Endothelial cell of umbilical vein (primary cell): ENCODE data around the gene SSR1. TPM values are rescaled to one million over a fixed set of nuclear protein-coding genes. Genes with fewer than 3 reads are reported as not detected.

Source experiments
- BruUV-seq: library from RNA; stranded (reverse); fragments of 400-500 nt; replicated peaks from 2 replicates; lab custom pipeline; 2021; lab: Mats Ljungman, UMichigan
- CTCF ChIA-PET: fragments of 300-600, 350-600 bp; sonication (Branson Sonifier 250); formaldehyde crosslinking; loops from one replicate; lab custom pipeline; 2021; ENCODE audit warnings: antibody characterized with exemption, inconsistent platforms; lab: Charles Lee
- POLR2A ChIA-PET: fragments of 300-600, 350-600 bp; sonication (Branson Sonifier 250); formaldehyde crosslinking; loops from one replicate; lab custom pipeline; 2021; ENCODE audit warnings: antibody characterized with exemption, inconsistent platforms; lab: Charles Lee
- DNase-seq: peaks from one replicate; pipeline ENCODE4 v3.0.0-alpha.2; 2011; ENCODE audit warnings: low read depth, low spot score
- FAIRE-seq: peaks from 2 replicates; lab custom pipeline; 2011; peaks lifted over from hg19 to GRCh38; lab: Jason Lieb, UNC
- H2AFZ ChIP-seq: 2 replicates; pipeline ENCODE4 v1.6.0; 2012; ENCODE audit warnings: low read depth, low read length, control low read depth, inconsistent platforms
- H3K27ac ChIP-seq: 2 replicates; pipeline ENCODE4 v1.5.1; 2011; ENCODE audit warnings: low read depth, mild to moderate bottlenecking, control low read depth, low read length, moderate library complexity; ENCODE audit not compliant: insufficient read depth
- H3K27me3 ChIP-seq, 2 experiments: 2 replicates each; pipeline versions ENCODE4 v1.6.0 to v1.6.1; 2011; ENCODE audit warnings: low read length in 2 of 2, mixed read lengths in 1 of 2; ENCODE audit not compliant: control insufficient read depth in 2 of 2, insufficient read depth in 2 of 2
- H3K36me3 ChIP-seq, 2 experiments: 2 replicates in 1 of 2; 3 replicates in 1 of 2; pipeline ENCODE4 v1.5.1; 2011; ENCODE audit warnings: low read length in 2 of 2, mild to moderate bottlenecking in 1 of 2, moderate library complexity in 1 of 2; ENCODE audit not compliant: control insufficient read depth in 2 of 2, insufficient read depth in 2 of 2; ENCODE audit errors: extremely low read depth in 1 of 2
- H3K4me1 ChIP-seq: 3 replicates; pipeline ENCODE4 v1.5.1; 2011; ENCODE audit warnings: mild to moderate bottlenecking, low read length; ENCODE audit not compliant: control insufficient read depth, insufficient read depth; ENCODE audit errors: extremely low read depth
- H3K4me2 ChIP-seq: 2 replicates; pipeline ENCODE4 v1.6.1; 2011; ENCODE audit warnings: low read length, control low read depth, mixed read lengths; ENCODE audit not compliant: insufficient read depth
- H3K4me3 ChIP-seq, 3 experiments: fragments of 200-600 bp in 1 of 3; sonication (generic), shearing (Covaris generic) in 1 of 3; replicated peaks in 1 of 3; 2 replicates each; pipeline ENCODE4 v1.5.1; 2011 to 2016; ENCODE audit warnings: control low read depth in 3 of 3, low read length in 3 of 3, mild to moderate bottlenecking in 2 of 3, inconsistent platforms in 1 of 3, low read depth in 1 of 3, moderate library complexity in 1 of 3; ENCODE audit not compliant: insufficient read depth in 1 of 3
- H3K79me2 ChIP-seq: 2 replicates; pipeline ENCODE4 v1.6.0; 2012; ENCODE audit warnings: low read length, inconsistent platforms; ENCODE audit not compliant: control insufficient read depth, insufficient read depth
- H3K9ac ChIP-seq: replicated peaks from 2 replicates; pipeline ENCODE3; 2011; ENCODE audit warnings: low read length, control low read depth; ENCODE audit not compliant: insufficient read depth; ENCODE audit errors: extremely low read depth
- H3K9me1 ChIP-seq: replicated peaks from 3 replicates; pipeline ENCODE4 v1.6.0; 2011; ENCODE audit warnings: mild to moderate bottlenecking, low read length; ENCODE audit not compliant: control insufficient read depth, insufficient read depth; ENCODE audit errors: extremely low read depth
- H3K9me3 ChIP-seq: replicated peaks from 2 replicates; pipeline ENCODE4 v1.5.1; 2012; ENCODE audit warnings: low read length, inconsistent platforms; ENCODE audit not compliant: control insufficient read depth, insufficient read depth
- H4K20me1 ChIP-seq: replicated peaks from 2 replicates; pipeline ENCODE3; 2011; ENCODE audit warnings: mild to moderate bottlenecking, low read length; ENCODE audit not compliant: control insufficient read depth, insufficient read depth; ENCODE audit errors: extremely low read depth
- EZH2 ChIP-seq: IDR thresholded peaks from 2 replicates; pipeline ENCODE4 v1.6.1; 2012; ENCODE audit warnings: borderline replicate concordance, low read depth, mild to moderate bottlenecking, moderate library complexity, low read length, inconsistent platforms; ENCODE audit not compliant: severe bottlenecking
- FOS ChIP-seq: IDR thresholded peaks from 2 replicates; pipeline ENCODE4 v1.6.1; 2011; ENCODE audit warnings: mild to moderate bottlenecking, low read length, moderate library complexity, borderline replicate concordance; ENCODE audit not compliant: insufficient read depth
- GATA2 ChIP-seq: IDR thresholded peaks from 2 replicates; pipeline ENCODE4 v1.7.0; 2011; ENCODE audit warnings: low read depth, mild to moderate bottlenecking, moderate library complexity, mixed read lengths, low read length; ENCODE audit not compliant: insufficient read length, insufficient read depth
- JUN ChIP-seq: IDR thresholded peaks from 2 replicates; pipeline ENCODE4 v1.6.1; 2011; ENCODE audit warnings: borderline replicate concordance, low read depth; ENCODE audit not compliant: insufficient read length, insufficient read depth
- MYC ChIP-seq: IDR thresholded peaks from one replicate; pipeline ENCODE4 v1.6.1; 2011; ENCODE audit warnings: mild to moderate bottlenecking, low read depth, low read length
- POLR2A ChIP-seq: IDR thresholded peaks from 2 replicates; pipeline ENCODE4 v1.6.1; 2012; ENCODE audit warnings: low read depth, mild to moderate bottlenecking, control low read depth, low read length
- POLR2AphosphoS5 ChIP-seq: IDR thresholded peaks from 2 replicates; pipeline ENCODE4 v1.6.1; 2012; ENCODE audit warnings: low read depth, mild to moderate bottlenecking, control low read depth, low read length, moderate library complexity; ENCODE audit not compliant: insufficient read depth
- dilution Hi-C: fragments of 300-500 bp; cut with MboI; formaldehyde crosslinking; loops from one replicate; pipeline ENCODE4 v1.15.0; 2019; ENCODE audit warnings: low sequenced_read_pairs; ENCODE audit not compliant: extremely low pct_ligation_motif_present
- intact Hi-C: fragments of 100-400 bp; cut with micrococcal nuclease; formaldehyde crosslinking; loops from one replicate; pipeline ENCODE4 v1.10.0; 2022
- polyA plus RNA-seq, 4 experiments: library from polyadenylated mRNA; depleted of rRNA in 3 of 4; stranded (reverse) in 3 of 4; unstranded in 1 of 4; fragments of >200 nt; gene quantifications; 2 replicates each; pipeline versions ENCODE4 v1.2.1 to v1.2.3, GENCODE V29; 2011 to 2012; ENCODE audit warnings: missing spikeins in 1 of 4
- total RNA-seq: library from RNA; stranded (reverse); gene quantifications from 2 replicates; pipeline ENCODE4 v1.2.3, GENCODE V29; 2021
- TF ChIP-seq, protein P1 (sequence below): IDR thresholded peaks from 2 replicates; pipeline ENCODE4 v1.6.1; 2011; ENCODE audit not compliant: insufficient read depth, insufficient read length
- TF ChIP-seq, protein P2 (sequence below), 2 donors: IDR thresholded peaks; 1 replicate in 1 of 2; 2 replicates in 1 of 2; pipeline ENCODE4 v1.5.1; 2011; ENCODE audit warnings: low read length in 2 of 2, mild to moderate bottlenecking in 2 of 2, moderate library complexity in 2 of 2, control low read depth in 1 of 2, inconsistent platforms in 1 of 2, low read depth in 1 of 2; ENCODE audit not compliant: insufficient read depth in 1 of 2; ENCODE audit errors: extremely low read depth in 1 of 2

The SSR1 gene
- total and polyA plus RNA-seq, 2 donors (not counting 3 experiments of a cell fraction or from before 2014, with no cell fraction given) = 70.7 to 187 TPM

DNA sequence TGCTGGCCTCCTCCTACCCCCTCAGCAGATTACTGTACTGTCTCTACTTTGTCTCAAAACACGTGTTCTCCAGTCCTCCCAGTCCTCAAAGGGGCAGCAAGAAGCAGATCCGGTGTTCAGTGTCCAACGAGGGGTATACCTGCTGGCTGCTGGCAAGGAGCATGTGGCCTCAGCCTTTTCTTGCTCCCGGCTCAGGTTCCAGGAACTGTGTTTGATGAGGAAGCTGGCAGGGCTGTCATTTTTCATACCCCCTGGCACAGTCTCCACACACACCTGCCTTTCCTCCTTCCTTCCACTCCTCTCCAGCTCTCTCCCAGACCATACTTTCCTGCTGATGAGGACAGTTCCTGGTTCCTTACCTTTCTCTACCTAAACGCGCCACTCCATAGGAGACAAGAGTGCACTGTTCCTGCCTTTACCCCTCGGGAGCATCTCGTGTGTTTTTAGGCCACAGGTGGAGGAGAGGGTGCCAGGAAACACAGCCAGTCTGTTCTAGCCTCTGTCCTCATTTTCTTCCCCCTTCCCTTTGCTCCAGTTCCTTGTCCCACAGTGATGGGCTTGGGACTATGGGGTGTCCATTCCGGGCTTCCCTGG is 77.2 kb downstream of the SSR1 start:
- intact Hi-C loops = no loop called here
- Histone ChIP-seq H3K79me2 (peaks cover 3% of the 10 kb centered on the region), H3K9ac (no peak overlapping the region), H4K20me1 (peaks cover 2% of the 10 kb centered on the region), H3K4me2 (no peak overlapping the region), H3K36me3 (peaks cover 0 to 21% of the 10 kb centered on the region in 2 experiments), H3K9me3 (no peaks in the 10 kb centered on the region), H3K4me3 (no peak overlapping the region), H2AFZ (no peak overlapping the region), H3K9me1 (no peaks in the 10 kb centered on the region), H3K4me1 (peaks cover 9% of the 10 kb centered on the region), H3K27me3 (no peaks in the 10 kb centered on the region), H3K27ac (no peak overlapping the region)
- TF ChIP-seq GATA2 (no peak), EZH2 (no peak), FOS (no peak), MYC (no peak), POLR2A (no peak), POLR2AphosphoS5 (no peak), JUN (no peak)
- TF ChIP-seq, protein P1, sequence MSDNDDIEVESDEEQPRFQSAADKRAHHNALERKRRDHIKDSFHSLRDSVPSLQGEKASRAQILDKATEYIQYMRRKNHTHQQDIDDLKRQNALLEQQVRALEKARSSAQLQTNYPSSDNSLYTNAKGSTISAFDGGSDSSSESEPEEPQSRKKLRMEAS = no peak
- TF ChIP-seq, protein P2, sequence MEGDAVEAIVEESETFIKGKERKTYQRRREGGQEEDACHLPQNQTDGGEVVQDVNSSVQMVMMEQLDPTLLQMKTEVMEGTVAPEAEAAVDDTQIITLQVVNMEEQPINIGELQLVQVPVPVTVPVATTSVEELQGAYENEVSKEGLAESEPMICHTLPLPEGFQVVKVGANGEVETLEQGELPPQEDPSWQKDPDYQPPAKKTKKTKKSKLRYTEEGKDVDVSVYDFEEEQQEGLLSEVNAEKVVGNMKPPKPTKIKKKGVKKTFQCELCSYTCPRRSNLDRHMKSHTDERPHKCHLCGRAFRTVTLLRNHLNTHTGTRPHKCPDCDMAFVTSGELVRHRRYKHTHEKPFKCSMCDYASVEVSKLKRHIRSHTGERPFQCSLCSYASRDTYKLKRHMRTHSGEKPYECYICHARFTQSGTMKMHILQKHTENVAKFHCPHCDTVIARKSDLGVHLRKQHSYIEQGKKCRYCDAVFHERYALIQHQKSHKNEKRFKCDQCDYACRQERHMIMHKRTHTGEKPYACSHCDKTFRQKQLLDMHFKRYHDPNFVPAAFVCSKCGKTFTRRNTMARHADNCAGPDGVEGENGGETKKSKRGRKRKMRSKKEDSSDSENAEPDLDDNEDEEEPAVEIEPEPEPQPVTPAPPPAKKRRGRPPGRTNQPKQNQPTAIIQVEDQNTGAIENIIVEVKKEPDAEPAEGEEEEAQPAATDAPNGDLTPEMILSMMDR (IDR thresholded peaks at IDR 0.05; ENCODE audit: extremely low read depth in 1 of 2, insufficient read depth in 1 of 2, low read depth in 1 of 2, low read length in 2 of 2) = no peak
- no TSS peak for BruUV-seq
- DNase-seq (no peak), FAIRE-seq (no peak)
- dilution Hi-C loops = no loop called here
- CTCF ChIA-PET = interaction anchor here (1.0 to 2.4 kb wide), 2 partner anchors 477 to 559 kb away, joined by 3 to 7 read pairs; no protein-coding TSS in a partner anchor
- POLR2A ChIA-PET = no interaction called here
